DOHH2 (cell line): ENCODE data around the gene TOB1.

ENCODE experiments used
- H3F3A ChIP-seq: fragments of 200-600 bp; sonication (generic), shearing (Covaris generic); 2 replicates; pipeline ENCODE4 v1.6.0; 2016; ENCODE audit warnings: antibody characterized with exemption, mild to moderate bottlenecking; ENCODE audit not compliant: control insufficient read depth, insufficient read depth
- H3K27ac ChIP-seq: fragments of 200-600 bp; sonication (generic); 2 replicates; pipeline ENCODE4 v1.5.1; 2014; ENCODE audit warnings: low read depth, mild to moderate bottlenecking, low read length, moderate library complexity
- H3K27me3 ChIP-seq: fragments of 200-600 bp; sonication (generic); 2 replicates; pipeline ENCODE4 v1.6.1; 2014; ENCODE audit warnings: mild to moderate bottlenecking, low read length, mixed read lengths; ENCODE audit not compliant: control insufficient read depth
- H3K36me3 ChIP-seq: fragments of 200-600 bp; sonication (generic); 2 replicates; pipeline ENCODE4 v1.6.1; 2014; ENCODE audit warnings: mild to moderate bottlenecking, low read length, moderate library complexity, mixed read lengths; ENCODE audit not compliant: control insufficient read depth
- H3K4me1 ChIP-seq: fragments of 200-600 bp; sonication (generic); 2 replicates; pipeline ENCODE4 v1.6.1; 2014; ENCODE audit warnings: mild to moderate bottlenecking, low read length, mixed read lengths; ENCODE audit not compliant: control insufficient read depth
- H3K4me2 ChIP-seq: fragments of 200-600 bp; sonication (generic); 2 replicates; pipeline ENCODE4 v1.6.0; 2014; ENCODE audit warnings: mild to moderate bottlenecking, low read length, moderate library complexity
- H3K4me3 ChIP-seq: fragments of 200-600 bp; sonication (generic); 2 replicates; pipeline ENCODE4 v1.5.1; 2014; ENCODE audit warnings: mild to moderate bottlenecking, low read length, mixed read lengths
- H3K79me2 ChIP-seq: fragments of 200-600 bp; sonication (generic); 2 replicates; pipeline ENCODE4 v1.6.1; 2014; ENCODE audit warnings: mild to moderate bottlenecking, low read length, mixed read lengths; ENCODE audit not compliant: control insufficient read depth
- H3K9me2 ChIP-seq: fragments of 200-600 bp; sonication (generic); replicated peaks from 2 replicates; pipeline ENCODE4 v1.6.1; 2014; ENCODE audit warnings: mild to moderate bottlenecking, low read length, mixed read lengths; ENCODE audit not compliant: control insufficient read depth
- H3K9me3 ChIP-seq: fragments of 200-600 bp; sonication (generic); 2 replicates; pipeline ENCODE4 v1.6.1; 2014; ENCODE audit warnings: antibody characterized with exemption, low read length, mixed read lengths; ENCODE audit not compliant: control insufficient read depth, insufficient read depth
- H4K20me1 ChIP-seq: fragments of 200-600 bp; sonication (generic); 2 replicates; pipeline ENCODE4 v1.6.0; 2014; ENCODE audit warnings: low read depth, mild to moderate bottlenecking, antibody characterized with exemption, low read length, moderate library complexity; ENCODE audit not compliant: control insufficient read depth, insufficient read depth
- CTCF ChIP-seq: fragments of 200-600 bp; sonication (generic); IDR thresholded peaks from one replicate; pipeline ENCODE4 v1.5.1; 2014; ENCODE audit warnings: antibody characterized with exemption, mild to moderate bottlenecking, low read depth, low read length; ENCODE audit not compliant: poor library complexity, severe bottlenecking
- EZH2phosphoT487 ChIP-seq: fragments of 200-600 bp; sonication (generic); IDR thresholded peaks from 2 replicates; pipeline ENCODE4 v1.6.1; 2017; ENCODE audit warnings: borderline replicate concordance, mild to moderate bottlenecking, antibody characterized with exemption, low read length, moderate library complexity, mixed read lengths

TOB1 gene

GRCh38 chr17:50839591-50840310 lies 26.4 kb downstream of the TOB1 start:
- H3K36me3 ChIP-seq, result no peaks in the 10 kb centered on the region
- H3K79me2 ChIP-seq, result no peaks in the 10 kb centered on the region

GRCh38 chr17:50837980-50838954 lies 27.9 kb downstream of the TOB1 start:
- no peaks in the 10 kb centered on the region for H3F3A ChIP-seq
- TF ChIP-seq EZH2phosphoT487, result no peak
- no peak overlapping the region for H3K4me3 ChIP-seq
- no peaks in the 10 kb centered on the region for H3K9me2 ChIP-seq
- no peaks in the 10 kb centered on the region for H3K4me1 ChIP-seq
- no peak overlapping the region for H3K27ac ChIP-seq
- H3K79me2 ChIP-seq, result no peaks in the 10 kb centered on the region
- H3K36me3 ChIP-seq, result no peaks in the 10 kb centered on the region
- no peaks in the 10 kb centered on the region for H3K27me3 ChIP-seq
- no peaks in the 10 kb centered on the region for H3K9me3 ChIP-seq
- no peak overlapping the region for H3K4me2 ChIP-seq
- H4K20me1 ChIP-seq, result no peaks in the 10 kb centered on the region

More at GRCh38 chr17:50839591-50840310, 26.4 kb downstream of the TOB1 start:
- no peaks in the 10 kb centered on the region for H3K4me1 ChIP-seq
- TF ChIP-seq CTCF, result no peak
- TF ChIP-seq EZH2phosphoT487, result no peak
- no peak overlapping the region for H3K4me3 ChIP-seq
- H4K20me1 ChIP-seq, result no peaks in the 10 kb centered on the region
- H3K4me2 ChIP-seq, result no peak overlapping the region
- no peak overlapping the region for H3K27ac ChIP-seq
- no peaks in the 10 kb centered on the region for H3F3A ChIP-seq
- no peaks in the 10 kb centered on the region for H3K9me3 ChIP-seq
- H3K27me3 ChIP-seq, result no peaks in the 10 kb centered on the region
- no peaks in the 10 kb centered on the region for H3K9me2 ChIP-seq

- no peak overlapping the region for H3K27ac ChIP-seq
- H3F3A ChIP-seq, result no peaks in the 10 kb centered on the region
- H3K36me3 ChIP-seq, result no peaks in the 10 kb centered on the region
- no peaks in the 10 kb centered on the region for H3K79me2 ChIP-seq
- no peaks in the 10 kb centered on the region for H3K27me3 ChIP-seq
- no peaks in the 10 kb centered on the region for H3K9me2 ChIP-seq
- no peak overlapping the region for H3K4me3 ChIP-seq
- H4K20me1 ChIP-seq, result no peaks in the 10 kb centered on the region
- no peaks in the 10 kb centered on the region for H3K9me3 ChIP-seq
- no peak overlapping the region for H3K4me2 ChIP-seq
- TF ChIP-seq EZH2phosphoT487 (no peak), CTCF (no peak)
- no peaks in the 10 kb centered on the region for H3K4me1 ChIP-seq
Observed at GRCh38 chr17:50837286-50837979, 28.7 kb downstream of the TOB1 start.
